ENCODE measurements around the gene LLGL2.
"Not testable (repeated sequence)": the region's sequence is repeated elsewhere in the genome, so short reads cannot be mapped to it uniquely, and the experiment has no call there.

LLGL2 gene

DNA sequence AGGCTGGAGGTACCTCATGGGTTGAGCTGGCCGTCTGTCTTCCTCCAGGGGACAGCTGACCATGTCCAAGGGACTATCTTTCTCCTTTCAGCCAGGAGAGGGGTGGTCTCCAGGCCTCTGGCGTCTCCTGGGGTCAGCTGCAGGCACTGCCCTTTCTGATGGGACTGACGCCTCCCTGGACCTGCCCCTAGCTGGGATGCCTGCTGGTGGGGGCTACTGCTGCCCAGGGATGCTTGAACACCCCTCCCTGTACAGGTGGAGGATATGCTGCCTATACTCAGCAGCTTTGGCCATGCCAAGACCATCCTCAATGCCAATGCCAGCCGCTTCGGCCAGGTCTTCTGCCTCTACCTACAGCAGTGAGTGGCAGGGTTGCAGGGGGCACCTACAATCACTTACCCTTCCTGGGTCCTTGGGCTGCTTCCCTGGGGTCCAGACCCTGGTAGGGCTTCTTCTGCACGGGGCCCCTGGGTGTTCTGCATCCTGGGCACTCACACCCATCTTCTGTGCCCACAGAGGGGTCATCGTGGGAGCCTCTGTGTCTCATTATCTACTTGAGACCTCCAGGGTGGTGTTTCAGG is 66.3 kb downstream of the LLGL2 start:
- TF ChIP-seq, protein P1, sequence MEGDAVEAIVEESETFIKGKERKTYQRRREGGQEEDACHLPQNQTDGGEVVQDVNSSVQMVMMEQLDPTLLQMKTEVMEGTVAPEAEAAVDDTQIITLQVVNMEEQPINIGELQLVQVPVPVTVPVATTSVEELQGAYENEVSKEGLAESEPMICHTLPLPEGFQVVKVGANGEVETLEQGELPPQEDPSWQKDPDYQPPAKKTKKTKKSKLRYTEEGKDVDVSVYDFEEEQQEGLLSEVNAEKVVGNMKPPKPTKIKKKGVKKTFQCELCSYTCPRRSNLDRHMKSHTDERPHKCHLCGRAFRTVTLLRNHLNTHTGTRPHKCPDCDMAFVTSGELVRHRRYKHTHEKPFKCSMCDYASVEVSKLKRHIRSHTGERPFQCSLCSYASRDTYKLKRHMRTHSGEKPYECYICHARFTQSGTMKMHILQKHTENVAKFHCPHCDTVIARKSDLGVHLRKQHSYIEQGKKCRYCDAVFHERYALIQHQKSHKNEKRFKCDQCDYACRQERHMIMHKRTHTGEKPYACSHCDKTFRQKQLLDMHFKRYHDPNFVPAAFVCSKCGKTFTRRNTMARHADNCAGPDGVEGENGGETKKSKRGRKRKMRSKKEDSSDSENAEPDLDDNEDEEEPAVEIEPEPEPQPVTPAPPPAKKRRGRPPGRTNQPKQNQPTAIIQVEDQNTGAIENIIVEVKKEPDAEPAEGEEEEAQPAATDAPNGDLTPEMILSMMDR (IDR thresholded peaks at IDR 0.05; ENCODE audit: low read depth, low read length, missing control alignments) = no peak
- no peak for DNase-seq (ENCODE audit: extremely low read depth, low read depth)
- no peak overlapping the region for H3K4me3 ChIP-seq (replicated peaks; ENCODE audit: low read depth, low read length)

- no peak overlapping the region for H3K4me3 ChIP-seq (replicated peaks; ENCODE audit: low read depth, low read length)
- TF ChIP-seq, protein P1 (IDR thresholded peaks at IDR 0.05; ENCODE audit: low read depth, low read length, missing control alignments) = no peak
- no peak for DNase-seq (ENCODE audit: extremely low read depth, low read depth)
These were observed 67.0 kb downstream of the LLGL2 start for GRCh38 chr17:75592348-75593020.

GRCh38 chr17:75593430-75593829 is 67.9 kb downstream of the LLGL2 start:
- not testable (repeated sequence) for DNase-seq (ENCODE audit: extremely low read depth, low read depth); H3K4me3 ChIP-seq (replicated peaks; ENCODE audit: low read depth, low read length)

GRCh38 chr17:75594499-75595283 is 69.2 kb downstream of the LLGL2 start:
- TF ChIP-seq, protein P1 (IDR thresholded peaks at IDR 0.05; ENCODE audit: low read depth, low read length, missing control alignments) = no peak
- no peak overlapping the region for H3K4me3 ChIP-seq (replicated peaks; ENCODE audit: low read depth, low read length)
- no peak for DNase-seq (ENCODE audit: extremely low read depth, low read depth)

DNA sequence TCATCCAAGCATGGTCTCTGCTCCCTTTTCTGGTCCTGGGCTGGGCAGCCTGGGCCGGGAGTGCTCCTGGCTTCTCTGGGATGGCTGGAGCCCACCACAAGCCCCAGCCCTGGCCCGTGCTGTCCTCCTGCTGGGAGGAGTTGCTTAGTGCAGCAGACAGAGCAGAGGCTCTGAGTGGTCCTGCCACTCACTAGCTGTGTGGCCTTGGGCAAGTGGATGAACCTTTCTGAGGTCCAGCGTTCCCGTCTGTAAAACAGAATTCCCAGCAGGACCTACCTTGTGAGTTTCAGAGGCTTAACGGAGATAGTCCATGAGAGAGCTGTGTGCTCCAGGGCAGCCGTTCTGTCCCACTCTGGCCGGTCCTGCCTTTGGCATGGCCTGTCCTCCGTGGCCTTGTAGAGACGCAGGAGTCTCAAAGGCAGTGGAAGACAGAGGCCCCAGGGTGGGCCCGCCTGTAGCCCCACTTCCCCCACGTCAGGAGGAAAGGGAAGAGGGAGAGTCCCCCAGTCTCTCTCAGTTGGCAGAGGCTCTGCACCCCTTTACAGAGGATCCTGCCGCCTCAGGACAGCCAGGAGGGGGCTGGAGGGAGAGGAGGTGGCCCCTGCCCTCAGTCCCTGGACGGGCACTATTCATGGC is 69.9 kb downstream of the LLGL2 start:
- DNase-seq (ENCODE audit: extremely low read depth, low read depth) = no peak
- TF ChIP-seq, protein P1 (IDR thresholded peaks at IDR 0.05; ENCODE audit: low read depth, low read length, missing control alignments) = no peak
- H3K4me3 ChIP-seq (replicated peaks; ENCODE audit: low read depth, low read length) = no peak overlapping the region

GRCh38 chr17:75595920-75596313 is 70.4 kb downstream of the LLGL2 start:
- no peak for DNase-seq (ENCODE audit: extremely low read depth, low read depth)
- TF ChIP-seq, protein P1 (IDR thresholded peaks at IDR 0.05; ENCODE audit: low read depth, low read length, missing control alignments) = no peak
- H3K4me3 ChIP-seq (replicated peaks; ENCODE audit: low read depth, low read length) = no peak overlapping the region
